Cerebellar nuclear complex (tissue), 1 donor: ENCODE measurements around the gene TOP2A.
A peak's percentile ranks its signal among the peaks of the same experiment; 100 is the strongest.

Source experiments
- DNase-seq, 2 experiments: peaks; one replicate each; lab custom pipeline; 2025; lab: John Stamatoyannopoulos, UW

The TOP2A gene

DNA sequence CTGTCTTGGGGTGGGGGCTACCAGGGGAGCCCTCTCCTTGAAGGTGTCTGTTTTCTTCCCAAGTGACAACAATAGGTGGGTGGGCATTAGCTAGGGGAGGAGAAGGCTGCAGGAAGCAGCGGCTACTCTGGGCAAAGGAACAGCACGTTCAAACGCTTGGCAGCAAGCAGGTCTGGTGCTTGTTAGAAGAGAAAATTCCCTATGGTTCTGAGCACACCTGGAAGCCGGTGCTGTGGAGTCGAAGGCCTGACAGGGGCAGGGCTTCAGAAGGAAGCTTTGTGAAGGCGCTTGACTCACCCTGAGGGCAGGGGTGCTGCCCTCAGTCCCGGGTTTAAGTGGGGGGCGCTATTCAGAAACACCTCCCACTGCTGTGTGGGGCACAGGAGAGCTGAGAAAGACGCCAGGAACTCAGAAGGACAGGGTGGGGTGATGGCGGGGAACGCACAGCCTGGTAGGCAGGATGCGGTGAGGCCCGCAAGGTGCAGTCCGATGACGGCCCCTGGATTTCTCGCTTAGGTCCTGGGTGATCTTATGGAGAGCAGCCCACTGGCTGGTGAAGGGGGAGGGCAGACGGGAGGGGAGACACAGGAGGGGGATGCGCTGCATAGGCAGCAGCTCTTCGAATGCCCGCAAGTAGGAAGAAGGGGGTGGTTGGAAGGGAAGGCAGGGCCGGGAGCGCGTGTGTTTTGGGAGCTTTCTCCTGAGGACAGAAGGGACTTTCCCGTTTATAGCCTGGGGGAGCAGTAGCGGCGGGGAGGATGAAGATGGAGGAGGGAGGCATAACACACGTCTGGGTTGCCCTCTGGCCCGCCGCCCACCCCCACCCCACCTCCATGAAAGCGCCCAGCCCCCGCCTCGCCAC, 56.4 kb downstream of the TOP2A start:
- no peak for DNase-seq

DNA sequence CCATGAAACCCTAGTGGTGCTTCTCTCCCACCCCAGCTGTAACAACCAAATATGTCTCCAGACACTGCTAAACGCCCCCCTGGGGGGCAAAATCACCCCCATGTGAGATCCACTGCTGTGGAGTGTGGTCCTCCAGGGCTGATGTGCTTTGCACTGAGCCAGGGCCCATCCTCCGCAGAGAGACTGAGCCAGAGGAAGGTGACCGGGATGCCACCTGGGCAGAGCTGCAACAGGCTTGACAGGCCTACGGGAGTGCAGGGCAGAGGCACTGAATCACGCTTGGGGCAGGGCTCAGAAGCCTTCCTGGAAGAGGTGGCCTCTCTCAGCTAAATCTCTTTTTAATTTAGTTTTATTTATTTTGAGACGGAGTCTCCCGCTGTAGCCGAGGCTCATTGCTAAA, 57.6 kb downstream of the TOP2A start:
- DNase-seq, result no peak

DNA sequence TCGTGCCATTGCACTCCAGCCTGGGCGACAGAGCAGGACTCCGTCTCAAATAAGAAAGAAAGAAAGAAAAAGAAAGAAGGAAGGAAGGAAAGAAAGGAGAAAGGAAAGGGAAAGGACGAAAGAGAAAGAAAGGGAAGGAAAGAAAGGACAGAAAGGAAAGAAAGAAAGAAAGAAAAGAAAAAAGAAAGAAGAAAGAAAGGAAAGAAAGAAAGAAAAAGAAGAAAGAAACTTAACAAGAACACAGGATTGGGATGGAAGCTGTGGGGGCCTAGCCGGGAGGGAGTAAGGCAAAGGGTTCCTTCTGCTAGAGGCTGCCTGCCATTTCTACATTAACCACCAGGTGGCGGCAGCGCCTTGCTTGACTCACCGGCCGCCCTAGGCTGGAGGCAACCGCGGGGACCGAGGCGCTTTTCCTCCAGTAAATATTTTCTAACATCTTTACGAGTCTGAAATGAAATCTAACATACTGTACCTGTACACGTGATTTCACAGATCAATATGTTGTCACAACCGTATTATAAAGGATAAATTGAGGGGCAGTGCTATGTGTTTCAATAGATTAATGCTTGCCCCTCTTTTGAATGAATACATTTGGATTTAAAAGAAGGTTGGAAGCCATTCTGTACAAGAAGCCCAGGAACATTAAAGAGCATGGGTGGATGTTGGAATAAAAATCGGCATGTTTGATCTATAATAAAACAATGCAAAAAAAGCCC, 59.2 kb downstream of the TOP2A start:
- DNase-seq, result peak in 1 of 2 experiments; percentile 73

DNA sequence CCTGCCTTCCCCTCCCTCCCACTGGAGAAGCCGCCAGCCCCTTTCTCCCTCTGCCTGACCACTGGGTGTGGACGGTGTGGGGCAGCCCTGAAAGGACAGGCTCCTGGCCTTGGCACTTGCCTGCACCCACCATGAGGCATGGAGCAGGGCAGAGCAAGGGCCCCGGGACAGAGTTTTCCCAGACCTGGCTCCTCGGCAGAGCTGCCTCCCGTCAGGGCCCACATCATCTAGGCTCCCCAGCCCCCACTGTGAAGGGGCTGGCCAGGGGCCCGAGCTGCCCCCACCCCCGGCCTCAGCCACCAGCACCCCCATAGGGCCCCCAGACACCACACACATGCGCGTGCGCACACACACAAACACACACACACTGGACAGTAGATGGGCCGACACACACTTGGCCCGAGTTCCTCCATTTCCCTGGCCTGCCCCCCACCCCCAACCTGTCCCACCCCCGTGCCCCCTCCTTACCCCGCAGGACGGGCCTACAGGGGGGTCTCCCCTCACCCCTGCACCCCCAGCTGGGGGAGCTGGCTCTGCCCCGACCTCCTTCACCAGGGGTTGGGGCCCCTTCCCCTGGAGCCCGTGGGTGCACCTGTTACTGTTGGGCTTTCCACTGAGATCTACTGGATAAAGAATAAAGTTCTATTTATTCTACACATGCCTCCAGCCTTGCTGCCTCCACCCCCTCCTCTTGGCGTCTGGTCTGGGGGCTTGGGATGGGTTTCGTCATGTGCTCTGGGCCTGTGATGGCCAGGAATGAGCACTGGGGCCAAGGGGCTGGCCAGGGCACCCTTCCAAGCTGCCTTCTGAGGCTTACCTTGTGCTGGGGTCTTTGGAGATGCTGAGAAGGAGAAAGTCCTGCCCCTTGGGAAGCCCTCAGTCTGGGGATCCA, 60.5 kb downstream of the TOP2A start:
- DNase-seq, result no peak

DNA sequence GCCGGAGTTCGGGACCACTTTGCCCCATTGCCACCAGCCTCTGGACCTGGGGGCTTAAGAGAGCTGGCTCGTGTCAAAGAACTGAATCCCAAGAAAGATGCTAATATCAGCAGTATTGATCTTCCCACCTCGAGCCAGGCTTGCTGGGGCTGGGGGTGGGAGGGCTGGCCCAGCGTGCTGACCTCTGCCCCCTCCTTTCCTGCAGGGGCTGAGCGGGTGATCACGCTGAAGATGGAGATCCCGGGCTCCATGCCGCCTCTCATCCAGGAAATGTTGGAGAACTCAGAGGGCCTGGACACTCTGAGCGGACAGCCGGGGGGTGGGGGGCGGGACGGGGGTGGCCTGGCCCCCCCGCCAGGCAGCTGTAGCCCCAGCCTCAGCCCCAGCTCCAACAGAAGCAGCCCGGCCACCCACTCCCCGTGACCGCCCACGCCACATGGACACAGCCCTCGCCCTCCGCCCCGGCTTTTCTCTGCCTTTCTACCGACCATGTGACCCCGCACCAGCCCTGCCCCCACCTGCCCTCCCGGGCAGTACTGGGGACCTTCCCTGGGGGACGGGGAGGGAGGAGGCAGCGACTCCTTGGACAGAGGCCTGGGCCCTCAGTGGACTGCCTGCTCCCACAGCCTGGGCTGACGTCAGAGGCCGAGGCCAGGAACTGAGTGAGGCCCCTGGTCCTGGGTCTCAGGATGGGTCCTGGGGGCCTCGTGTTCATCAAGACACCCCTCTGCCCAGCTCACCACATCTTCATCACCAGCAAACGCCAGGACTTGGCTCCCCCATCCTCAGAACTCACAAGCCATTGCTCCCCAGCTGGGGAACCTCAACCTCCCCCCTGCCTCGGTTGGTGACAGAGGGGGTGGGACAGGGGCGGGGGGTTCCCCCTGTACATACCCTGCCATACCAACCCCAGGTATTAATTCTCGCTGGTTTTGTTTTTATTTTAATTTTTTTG, 61.6 kb downstream of the TOP2A start:
- DNase-seq, result no peak

DNA sequence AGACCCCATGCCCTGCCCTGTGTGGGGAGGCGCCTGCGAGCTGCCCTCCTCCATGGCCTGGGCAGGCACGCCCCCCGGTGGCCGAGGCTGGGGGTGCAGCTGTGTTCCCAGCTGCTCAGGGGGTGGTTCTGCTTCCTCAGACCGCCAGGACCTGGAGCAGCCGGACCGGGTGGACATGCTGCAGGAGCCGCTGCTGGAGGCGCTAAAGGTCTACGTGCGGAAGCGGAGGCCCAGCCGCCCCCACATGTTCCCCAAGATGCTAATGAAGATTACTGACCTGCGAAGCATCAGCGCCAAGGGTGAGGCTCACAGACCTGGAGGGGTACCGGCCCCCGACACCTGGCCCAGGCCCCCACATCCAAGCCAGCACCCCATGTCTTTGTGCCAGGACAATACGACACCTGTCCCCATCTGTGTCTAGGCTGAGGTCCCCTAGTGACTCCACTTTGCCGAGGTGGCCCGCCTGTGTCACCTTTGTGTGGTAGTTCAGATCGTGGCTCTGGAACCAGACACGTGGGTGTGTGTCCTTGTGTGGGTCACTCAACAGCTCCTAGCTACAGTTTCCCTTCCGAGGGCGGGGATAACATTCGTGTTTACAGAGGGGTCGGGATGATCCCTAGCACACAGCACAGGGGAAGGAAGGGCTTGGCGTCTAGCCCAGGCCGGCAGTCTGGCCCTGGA, 62.4 kb downstream of the TOP2A start:
- peak in 1 of 2 experiments; percentile 15 for DNase-seq

DNA sequence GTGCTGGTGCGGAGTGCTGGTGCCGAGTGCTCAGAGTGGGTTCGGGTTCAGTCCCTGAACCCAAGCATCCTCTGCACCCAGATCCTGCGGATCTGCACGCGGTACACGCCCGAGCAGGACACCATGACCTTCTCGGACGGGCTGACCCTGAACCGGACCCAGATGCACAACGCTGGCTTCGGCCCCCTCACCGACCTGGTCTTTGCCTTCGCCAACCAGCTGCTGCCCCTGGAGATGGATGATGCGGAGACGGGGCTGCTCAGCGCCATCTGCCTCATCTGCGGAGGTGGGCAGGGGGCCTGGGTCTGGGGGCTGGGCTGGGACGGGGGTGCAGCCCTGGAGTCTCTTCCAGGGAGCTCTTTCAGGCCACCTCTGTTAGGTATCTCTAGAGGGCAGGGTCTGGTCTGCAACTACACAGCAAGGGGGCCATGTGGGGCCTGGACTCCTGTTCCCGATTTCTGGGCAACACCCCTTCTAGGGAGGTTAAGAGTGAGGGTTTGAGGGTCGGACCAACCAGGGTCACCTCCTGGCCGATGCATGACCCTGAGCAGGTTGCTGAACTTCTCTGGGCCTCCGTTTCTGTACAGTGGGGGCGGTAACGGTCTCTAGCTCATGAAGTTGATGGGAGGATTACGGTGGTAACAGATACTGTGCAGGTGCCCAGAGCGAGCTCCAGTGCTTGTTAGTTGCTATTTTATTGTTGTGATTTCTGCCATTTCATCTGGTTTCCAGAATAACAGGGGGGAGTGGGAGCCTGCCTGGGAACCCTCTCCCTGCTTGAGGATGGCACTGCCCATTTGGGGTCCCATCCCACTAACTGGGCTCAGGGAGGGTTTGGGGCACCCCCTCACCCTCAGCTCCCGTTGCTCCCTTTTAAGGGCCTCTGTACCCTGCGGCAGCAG, 63.2 kb downstream of the TOP2A start:
- DNase-seq, result no peak

DNA sequence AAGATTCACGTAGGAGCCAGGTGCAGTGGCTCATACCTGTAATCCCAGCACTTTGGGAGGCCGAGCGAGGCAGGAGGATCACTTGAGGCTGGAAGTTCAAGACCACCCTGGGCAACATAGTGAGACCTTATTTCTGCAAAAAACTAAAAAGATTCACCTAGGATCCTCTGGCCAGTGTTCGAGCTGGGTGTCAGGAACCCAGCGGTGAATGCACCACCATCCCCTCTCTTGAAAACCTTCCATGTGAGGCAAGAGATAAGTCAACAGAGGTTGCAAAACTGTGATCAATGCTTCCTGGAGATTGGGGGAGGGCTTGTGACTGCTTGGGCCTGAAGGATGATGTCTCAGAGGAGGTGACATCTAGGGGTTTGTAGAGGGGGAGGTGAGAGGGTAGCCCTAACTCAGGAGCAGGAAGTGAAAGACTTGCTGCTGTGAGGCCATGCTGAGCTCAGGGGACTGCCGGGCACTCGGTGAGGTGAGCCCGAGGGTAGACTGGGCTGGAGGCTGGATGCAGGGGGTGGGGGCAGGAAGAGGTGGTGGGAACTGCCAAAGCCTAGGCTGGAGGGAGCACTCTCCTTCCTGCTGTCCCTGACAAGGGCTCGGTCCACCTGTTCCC, 64.8 kb downstream of the TOP2A start:
- no peak for DNase-seq

DNA sequence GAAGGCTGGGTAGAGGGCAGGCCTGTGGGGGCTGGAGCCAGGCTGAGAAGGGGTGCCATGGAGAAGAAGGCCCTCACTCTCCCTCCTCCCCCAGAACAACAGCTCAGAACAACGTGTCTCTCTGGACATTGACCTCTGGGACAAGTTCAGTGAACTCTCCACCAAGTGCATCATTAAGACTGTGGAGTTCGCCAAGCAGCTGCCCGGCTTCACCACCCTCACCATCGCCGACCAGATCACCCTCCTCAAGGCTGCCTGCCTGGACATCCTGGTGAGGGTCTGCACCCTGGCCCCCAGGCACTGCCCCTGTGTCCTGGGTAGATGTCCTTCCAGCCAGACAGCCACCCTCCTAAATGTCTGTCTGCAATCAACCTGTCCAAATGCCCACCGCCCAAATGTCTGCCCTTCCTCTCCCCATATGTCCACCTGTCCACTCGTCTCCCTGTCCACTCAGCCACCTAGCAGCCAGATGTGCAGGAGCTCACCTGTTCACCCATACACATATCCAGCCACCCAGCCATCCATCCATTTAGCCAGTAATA, 65.4 kb downstream of the TOP2A start:
- no peak for DNase-seq

DNA sequence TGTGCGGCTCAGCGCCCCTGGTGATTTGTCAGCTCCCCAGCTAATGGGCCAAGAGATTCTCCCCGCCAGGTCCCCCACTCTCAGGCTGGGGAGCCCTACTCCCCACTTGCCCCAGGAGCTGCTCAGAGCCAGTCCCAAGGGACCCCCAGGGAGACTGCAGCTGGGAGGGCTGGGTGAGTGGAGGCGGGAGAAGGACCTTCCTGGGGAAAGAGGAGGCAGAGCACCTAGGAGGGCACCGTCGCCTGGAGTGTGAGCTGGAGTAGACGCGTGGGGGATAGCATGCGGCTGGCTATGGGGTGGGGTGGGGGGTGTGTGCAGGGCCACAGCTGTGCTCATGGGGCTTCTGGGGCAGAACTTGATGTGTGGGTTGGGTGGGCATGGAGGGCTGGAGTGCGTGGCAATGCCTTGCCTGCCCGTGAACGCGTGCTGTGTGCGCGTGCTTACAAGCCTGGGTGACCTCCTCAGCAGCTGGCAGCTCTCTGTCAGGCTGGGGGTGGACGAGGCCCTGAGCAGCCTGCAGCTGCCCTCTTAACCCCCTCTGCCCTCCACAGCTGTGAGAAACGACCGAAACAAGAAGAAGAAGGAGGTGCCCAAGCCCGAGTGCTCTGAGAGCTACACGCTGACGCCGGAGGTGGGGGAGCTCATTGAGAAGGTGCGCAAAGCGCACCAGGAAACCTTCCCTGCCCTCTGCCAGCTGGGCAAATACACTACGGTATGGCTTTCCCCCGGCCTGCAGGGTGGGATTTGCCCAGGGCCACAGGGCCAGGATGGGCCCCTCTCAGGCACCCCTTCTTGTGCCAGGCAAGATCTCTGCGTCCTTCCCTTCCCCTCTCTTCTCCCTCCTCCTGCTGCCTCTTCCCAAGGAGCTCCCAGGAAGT, 66.1 kb downstream of the TOP2A start:
- no peak for DNase-seq

DNA sequence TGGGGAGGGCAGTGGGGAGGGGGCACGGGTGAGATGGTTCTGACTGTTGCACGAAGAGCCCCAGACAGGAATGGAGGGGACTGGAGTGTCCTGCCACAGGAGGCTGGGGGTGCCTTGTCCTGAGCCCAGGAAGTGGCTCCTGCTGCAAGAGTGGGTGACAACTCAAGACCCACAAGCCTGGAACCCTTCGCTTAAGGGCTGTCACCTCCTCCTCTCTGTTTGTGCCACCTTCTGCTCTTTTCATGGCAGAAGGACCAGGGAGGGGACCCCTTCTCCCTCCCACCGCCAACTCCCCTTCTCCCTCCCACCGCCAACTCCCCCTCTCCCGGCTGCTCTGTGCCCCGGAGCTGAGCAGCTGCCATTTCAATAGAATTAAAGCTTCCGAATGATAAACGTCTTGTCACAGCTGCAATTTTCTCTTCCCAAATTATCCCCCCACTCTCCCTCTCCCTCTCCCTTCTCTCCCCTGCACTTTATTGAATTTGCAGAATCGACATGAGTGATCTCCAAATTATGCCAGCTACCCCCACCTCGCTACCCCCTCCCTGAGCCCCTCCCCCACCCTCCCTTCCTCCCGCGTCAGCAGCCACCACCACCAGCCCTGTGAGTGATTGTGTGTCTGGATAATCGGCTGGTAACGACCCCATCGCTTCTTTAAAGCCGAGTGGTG, 66.9 kb downstream of the TOP2A start:
- no peak for DNase-seq

DNA sequence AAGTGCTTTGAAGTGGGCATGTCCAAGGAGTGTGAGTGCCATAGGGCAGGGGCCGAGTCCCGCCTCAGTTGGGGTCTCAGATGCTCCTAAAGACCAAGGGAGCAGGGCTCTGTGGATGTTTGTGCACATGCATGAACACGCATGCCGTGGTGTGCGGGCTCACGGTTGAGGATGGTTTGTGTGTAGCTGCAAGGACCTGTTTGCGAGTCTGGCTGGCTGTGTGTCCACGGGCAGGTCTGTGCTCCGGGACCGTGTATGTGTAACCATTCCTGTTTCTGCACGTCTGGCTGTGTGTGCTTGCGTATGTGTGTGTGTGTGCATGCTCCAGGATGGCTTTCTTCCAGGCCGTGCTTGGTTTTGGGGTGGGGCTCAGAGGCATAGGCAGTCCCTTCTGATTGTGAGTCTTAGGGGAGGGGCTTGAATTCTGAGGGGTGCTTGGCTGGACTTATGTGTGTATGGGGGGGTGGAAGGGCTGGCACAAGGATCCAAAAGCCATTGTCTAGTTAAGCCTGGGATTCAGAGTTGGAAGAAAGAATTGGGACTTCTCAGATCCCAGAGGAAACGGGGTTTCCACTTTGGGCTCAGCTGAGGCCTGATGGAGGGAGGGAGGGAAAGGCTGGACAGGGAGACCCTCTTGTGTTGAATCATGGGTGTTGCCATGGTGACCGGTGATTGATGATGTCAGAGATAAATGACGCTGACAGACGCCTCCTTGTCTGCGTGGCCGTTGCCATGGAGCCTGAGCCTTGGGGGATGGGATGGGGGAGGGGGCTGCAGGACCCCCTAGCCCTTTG, 67.6 kb downstream of the TOP2A start:
- no peak for DNase-seq

DNA sequence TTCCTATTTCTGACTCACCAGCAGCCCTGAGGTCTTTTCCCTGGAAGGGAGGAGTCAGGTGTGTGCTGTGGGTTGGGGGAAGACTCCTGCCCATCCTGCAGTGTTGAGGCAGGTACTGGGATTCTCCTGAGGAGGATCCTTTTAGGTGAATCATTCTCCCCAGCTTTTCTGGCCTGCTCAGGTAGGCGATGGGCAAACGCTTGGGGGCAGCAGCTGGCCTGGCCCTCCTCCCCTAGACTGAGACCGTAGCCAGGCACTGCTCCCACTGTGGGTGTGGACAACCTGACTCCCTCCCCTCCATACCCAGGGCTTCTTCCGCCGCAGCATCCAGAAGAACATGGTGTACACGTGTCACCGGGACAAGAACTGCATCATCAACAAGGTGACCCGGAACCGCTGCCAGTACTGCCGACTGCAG, 68.2 kb downstream of the TOP2A start:
- no peak for DNase-seq

DNA sequence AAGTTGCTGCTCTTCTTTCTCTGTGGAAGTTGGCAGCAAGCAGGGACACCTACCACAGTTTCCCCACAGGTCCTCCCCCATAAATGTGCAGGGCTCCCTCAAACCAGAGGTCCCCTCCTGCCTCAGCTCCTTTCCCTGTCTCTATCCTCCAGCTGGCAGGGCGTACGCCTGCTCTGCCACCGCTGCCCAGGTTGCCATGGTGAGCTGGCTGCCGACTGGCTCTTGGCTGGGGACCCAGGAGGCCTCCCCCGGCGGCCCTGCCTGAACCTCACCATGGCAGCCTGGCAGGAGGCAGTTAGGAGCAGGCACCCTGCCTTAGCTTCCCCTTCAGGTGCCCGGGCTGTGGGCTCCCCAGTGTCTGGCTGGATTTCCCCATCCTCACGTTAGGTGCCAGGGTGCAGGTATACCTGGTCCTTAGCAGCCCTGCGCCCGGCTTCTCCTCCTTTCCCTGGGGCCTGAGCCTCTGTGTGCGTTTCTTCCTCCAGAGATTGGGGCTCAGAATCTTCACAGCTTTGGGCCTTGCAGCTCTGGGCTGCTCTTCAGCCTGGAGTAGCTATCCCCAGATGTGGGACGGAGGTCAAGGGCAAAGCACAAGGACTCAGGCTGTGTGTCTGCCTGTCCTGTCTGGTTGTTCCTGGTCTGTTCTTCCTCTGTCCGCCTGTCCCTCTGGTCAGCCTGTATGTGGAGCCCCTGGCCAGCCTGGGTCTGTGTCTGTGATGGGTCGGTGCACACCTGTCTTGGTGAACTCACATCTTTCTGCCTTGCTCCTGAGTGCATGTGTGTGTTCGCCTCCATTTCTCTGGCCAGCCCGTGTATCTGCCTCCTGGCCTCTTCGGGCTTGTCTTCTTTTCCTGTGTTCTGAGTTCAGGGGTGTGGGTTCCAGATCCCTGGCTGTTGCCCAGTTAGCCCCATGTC, 68.9 kb downstream of the TOP2A start:
- DNase-seq, result no peak

DNA sequence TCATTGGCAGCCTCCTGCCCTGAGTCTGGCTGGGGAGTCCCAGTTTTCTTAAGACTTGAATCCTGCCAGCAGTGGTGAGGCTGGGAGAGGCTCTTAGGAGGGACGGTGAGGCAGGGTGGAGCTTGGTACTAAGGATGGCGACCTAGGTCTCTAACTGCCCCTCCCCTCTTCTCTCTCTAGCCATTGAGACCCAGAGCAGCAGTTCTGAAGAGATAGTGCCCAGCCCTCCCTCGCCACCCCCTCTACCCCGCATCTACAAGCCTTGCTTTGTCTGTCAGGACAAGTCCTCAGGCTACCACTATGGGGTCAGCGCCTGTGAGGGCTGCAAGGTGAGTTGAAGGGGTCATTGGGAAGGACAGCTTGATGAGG, 69.6 kb downstream of the TOP2A start:
- no peak for DNase-seq
